Measurements from ENCODE around the gene ALDH1L1.

DNA sequence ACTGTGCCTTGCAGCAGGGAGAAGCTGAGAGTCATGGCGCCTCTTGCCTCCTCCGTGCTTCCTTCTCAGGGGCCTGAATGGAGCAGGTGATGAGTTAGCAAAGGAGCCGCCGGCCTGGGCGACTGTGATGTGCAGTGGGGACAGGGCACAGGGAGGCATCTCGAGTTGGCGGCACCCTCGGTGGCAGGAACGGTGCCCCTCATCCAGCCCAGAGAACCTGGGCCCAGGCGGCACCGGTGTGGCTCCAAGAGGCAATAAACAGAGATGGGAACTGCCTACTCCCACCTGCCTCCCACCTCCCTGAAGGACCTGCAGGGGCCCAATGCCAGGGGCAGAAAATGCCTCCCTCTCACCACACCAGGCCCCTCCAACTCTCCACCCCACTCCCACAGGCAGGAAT lies 102.6 kb downstream of the ALDH1L1 start:
- TF ChIP-seq STAG1 (CRISPR knock-in tag; IDR thresholded peaks at IDR 0.05): no peak
- TF ChIP-seq, protein P1, sequence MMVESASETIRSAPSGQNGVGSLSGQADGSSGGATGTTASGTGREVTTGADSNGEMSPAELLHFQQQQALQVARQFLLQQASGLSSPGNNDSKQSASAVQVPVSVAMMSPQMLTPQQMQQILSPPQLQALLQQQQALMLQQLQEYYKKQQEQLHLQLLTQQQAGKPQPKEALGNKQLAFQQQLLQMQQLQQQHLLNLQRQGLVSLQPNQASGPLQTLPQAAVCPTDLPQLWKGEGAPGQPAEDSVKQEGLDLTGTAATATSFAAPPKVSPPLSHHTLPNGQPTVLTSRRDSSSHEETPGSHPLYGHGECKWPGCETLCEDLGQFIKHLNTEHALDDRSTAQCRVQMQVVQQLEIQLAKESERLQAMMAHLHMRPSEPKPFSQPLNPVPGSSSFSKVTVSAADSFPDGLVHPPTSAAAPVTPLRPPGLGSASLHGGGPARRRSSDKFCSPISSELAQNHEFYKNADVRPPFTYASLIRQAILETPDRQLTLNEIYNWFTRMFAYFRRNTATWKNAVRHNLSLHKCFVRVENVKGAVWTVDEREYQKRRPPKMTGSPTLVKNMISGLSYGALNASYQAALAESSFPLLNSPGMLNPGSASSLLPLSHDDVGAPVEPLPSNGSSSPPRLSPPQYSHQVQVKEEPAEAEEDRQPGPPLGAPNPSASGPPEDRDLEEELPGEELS (CRISPR knock-in tag; IDR thresholded peaks at IDR 0.05): no peak
- no peak for TF ChIP-seq WIZ (CRISPR knock-in tag; IDR thresholded peaks at IDR 0.05)
- TF ChIP-seq TBL1XR1 (IDR thresholded peaks at IDR 0.05; ENCODE audit: borderline replicate concordance, low read length, partially characterized antibody): no peak
- no peak for TF ChIP-seq POLR2A (IDR thresholded peaks at IDR 0.05; ENCODE audit: insufficient read depth in 1 of 2, low read depth in 2 of 2, low read length in 2 of 2)
- no peak for TF ChIP-seq YY1 (IDR thresholded peaks at IDR 0.05; ENCODE audit: insufficient read depth, insufficient replicate concordance, low read depth, low read length)
- TF ChIP-seq EZH2 (conservative IDR thresholded peaks at IDR 0.05; ENCODE audit: low read depth, low read length): no peak
- TF ChIP-seq, protein P2, sequence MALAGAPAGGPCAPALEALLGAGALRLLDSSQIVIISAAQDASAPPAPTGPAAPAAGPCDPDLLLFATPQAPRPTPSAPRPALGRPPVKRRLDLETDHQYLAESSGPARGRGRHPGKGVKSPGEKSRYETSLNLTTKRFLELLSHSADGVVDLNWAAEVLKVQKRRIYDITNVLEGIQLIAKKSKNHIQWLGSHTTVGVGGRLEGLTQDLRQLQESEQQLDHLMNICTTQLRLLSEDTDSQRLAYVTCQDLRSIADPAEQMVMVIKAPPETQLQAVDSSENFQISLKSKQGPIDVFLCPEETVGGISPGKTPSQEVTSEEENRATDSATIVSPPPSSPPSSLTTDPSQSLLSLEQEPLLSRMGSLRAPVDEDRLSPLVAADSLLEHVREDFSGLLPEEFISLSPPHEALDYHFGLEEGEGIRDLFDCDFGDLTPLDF (CRISPR knock-in tag; IDR thresholded peaks at IDR 0.05): no peak
- no peak for TF ChIP-seq FOXM1 (CRISPR knock-in tag; IDR thresholded peaks at IDR 0.05)

All from HepG2 (cell line).